Heart left ventricle (tissue), 16 donors: ENCODE measurements around the gene MFAP1. TPM values are rescaled to one million over a fixed set of nuclear protein-coding genes. Genes with fewer than 3 reads are reported as not detected.
A peak's percentile ranks its signal among the peaks of the same experiment; 100 is the strongest.

Experiments used
- ATAC-seq, 4 donors: fragments of 200-7000 bp; cut with Tn5 transposase; one replicate each; pipeline ENCODE4 v1.9.1; 2020 to 2022; ENCODE audit warnings: moderate library complexity in 4 of 4, mild to moderate bottlenecking in 3 of 4, moderate number of reproducible peaks in 1 of 4
- DNase-seq, 5 donors: peaks; one replicate each; pipeline ENCODE4 v3.0.0-alpha.2; 2020
- H3K27ac ChIP-seq, 12 donors: fragments of 200-600 bp; sonication (generic) in 4 of 12; one replicate each; pipeline versions ENCODE4 v1.5.0 to v1.8.0; 2016 to 2022; ENCODE audit warnings: mild to moderate bottlenecking in 2 of 12
- H3K27me3 ChIP-seq, 9 donors: fragments of 200-600 bp; sonication (generic) in 2 of 9; one replicate each; pipeline versions ENCODE4 v1.5.1 to v1.8.0; 2016 to 2022; ENCODE audit warnings: mild to moderate bottlenecking in 3 of 9
- H3K36me3 ChIP-seq, 9 donors: fragments of 200-600 bp; sonication (generic) in 2 of 9; one replicate each; pipeline versions ENCODE4 v1.5.0 to v1.8.0; 2018 to 2022; ENCODE audit warnings: mild to moderate bottlenecking in 2 of 9
- H3K4me1 ChIP-seq, 12 donors: fragments of 200-600 bp; sonication (generic) in 4 of 12; one replicate each; pipeline versions ENCODE4 v1.5.0 to v1.8.0; 2016 to 2022; ENCODE audit warnings: mild to moderate bottlenecking in 3 of 12
- H3K4me3 ChIP-seq, 12 donors: fragments of 200-600 bp; sonication (generic) in 4 of 12; one replicate each; pipeline versions ENCODE4 v1.5.0 to v1.8.0; 2017 to 2022; ENCODE audit warnings: mild to moderate bottlenecking in 9 of 12, moderate library complexity in 4 of 12
- H3K9me3 ChIP-seq, 12 donors: fragments of 200-600 bp; sonication (generic) in 4 of 12; one replicate each; pipeline versions ENCODE4 v1.5.0 to v1.8.0; 2016 to 2022; ENCODE audit warnings: mild to moderate bottlenecking in 1 of 12
- POLR2A ChIP-seq, 2 donors: fragments of 450-650 bp; IDR thresholded peaks; one replicate each; pipeline ENCODE4 v1.6.1; 2017; ENCODE audit warnings: antibody characterized with exemption in 2 of 2, mild to moderate bottlenecking in 2 of 2, moderate library complexity in 2 of 2
- WGBS, 4 donors: extraction: QIAGEN DNeasy Blood & Tissue Kit in 2 of 4; methylation state at CpG; one replicate each; pipeline versions ENCODE4 v1.1.5 to v1.1.7; 2013 to 2018; 5-methylcytosine and 5-hydroxymethylcytosine counted together
- intact Hi-C, 10 donors: fragments of 100-400 bp; cut with DNase I; formaldehyde crosslinking; loops; one replicate each; pipeline versions ENCODE4 v1.11.1 to v1.14.2; 2022
- polyA plus RNA-seq, 2 donors: library from polyadenylated mRNA; stranded (reverse); fragments of 200-250 nt; gene quantifications; one replicate each; pipeline ENCODE4 v1.2.3, GENCODE V29; 2013
- total RNA-seq, 9 donors: library from RNA; depleted of rRNA in 2 of 9; stranded (reverse); fragments of >200 nt in 2 of 9; fragmentation: NEBNext Ultra II Directional in 3 of 9; extraction: Animal tissue kit (Norgen Biotek cat#: 25700) in 3 of 9; gene quantifications; one replicate each; pipeline versions ENCODE4 v1.1.0 to v1.2.4, GENCODE V29; 2016 to 2023
- TF ChIP-seq, protein P1 (sequence below), 12 donors: fragments of 200-600 bp; sonication (generic) in 4 of 12; IDR thresholded peaks; one replicate each; pipeline versions ENCODE4 v1.5.0 to v1.8.0; 2018 to 2022; ENCODE audit warnings: antibody characterized with exemption in 12 of 12, mild to moderate bottlenecking in 5 of 12
- donor health status: ischemic (EF 13 %, LVEDD 7.1; RV severe dilation, severe dysfunction).
- donor health status: healthy with polysubstance abuse.
- donor health status: DM: no; HTN: yes; CAD: no.
- donor health status: DM: no; HTN: no; CAD: no.
- donor health status: ischemic (EF 25% LVEDD 6.9; RV normal size, moderate dysfunction).
- donor health status: ischemic (EF 25% LVEDD 5.7; RV mildly dilated, moderate dysfunction).
- donor health status: healthy.
- donor health status: DM: yes; HTN: yes; CAD: no.
- donor health status: ischemic (EF 35%, LVEDD 5.7; RV mildly dilated, moderate dysfunction).
- donor health status: nonischemic (EF 11% LVEDD 7.7; RV severe dilation, severe dysfunction).
- donor health status: DM: yes; HTN: yes; CAD: no.
- donor health status: PGD.
- donor health status: ischemic (EF 29% LVEDD 5.4; RV normal size, mild dysfunction).
- donor health status: nonischemic (EF 23%, LVEDD 6.1; RV moderate dilation, normal function).

Gene MFAP1
- total and polyA plus RNA-seq, 11 donors = 13.2 to 35.5 (median 20.2) TPM

DNA sequence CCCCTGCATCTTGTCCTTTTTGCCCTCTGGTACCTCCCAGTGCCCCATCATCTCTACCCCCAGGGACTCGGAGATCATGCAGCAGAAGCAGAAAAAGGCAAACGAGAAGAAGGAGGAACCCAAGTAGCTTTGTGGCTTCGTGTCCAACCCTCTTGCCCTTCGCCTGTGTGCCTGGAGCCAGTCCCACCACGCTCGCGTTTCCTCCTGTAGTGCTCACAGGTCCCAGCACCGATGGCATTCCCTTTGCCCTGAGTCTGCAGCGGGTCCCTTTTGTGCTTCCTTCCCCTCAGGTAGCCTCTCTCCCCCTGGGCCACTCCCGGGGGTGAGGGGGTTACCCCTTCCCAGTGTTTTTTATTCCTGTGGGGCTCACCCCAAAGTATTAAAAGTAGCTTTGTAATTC, 30.8 kb downstream of the MFAP1 start:
- Histone ChIP-seq H3K4me1 (peaks cover 4 to 61% (median 45%) of the 10 kb centered on the region in 12 donors), H3K36me3 (peaks cover 0 to 55% (median 46%) of the 10 kb centered on the region in 9 donors), H3K9me3 (no peaks in the 10 kb centered on the region), H3K27me3 (no peaks in the 10 kb centered on the region), H3K4me3 (peak overlapping the region; percentile 60 to 100 (median 85)), H3K27ac (peak overlapping the region in 11 of 12 donors; percentile 92 to 100 (median 97))
- no peak for TF ChIP-seq POLR2A (IDR thresholded peaks at IDR 0.05)
- TF ChIP-seq, protein P1, sequence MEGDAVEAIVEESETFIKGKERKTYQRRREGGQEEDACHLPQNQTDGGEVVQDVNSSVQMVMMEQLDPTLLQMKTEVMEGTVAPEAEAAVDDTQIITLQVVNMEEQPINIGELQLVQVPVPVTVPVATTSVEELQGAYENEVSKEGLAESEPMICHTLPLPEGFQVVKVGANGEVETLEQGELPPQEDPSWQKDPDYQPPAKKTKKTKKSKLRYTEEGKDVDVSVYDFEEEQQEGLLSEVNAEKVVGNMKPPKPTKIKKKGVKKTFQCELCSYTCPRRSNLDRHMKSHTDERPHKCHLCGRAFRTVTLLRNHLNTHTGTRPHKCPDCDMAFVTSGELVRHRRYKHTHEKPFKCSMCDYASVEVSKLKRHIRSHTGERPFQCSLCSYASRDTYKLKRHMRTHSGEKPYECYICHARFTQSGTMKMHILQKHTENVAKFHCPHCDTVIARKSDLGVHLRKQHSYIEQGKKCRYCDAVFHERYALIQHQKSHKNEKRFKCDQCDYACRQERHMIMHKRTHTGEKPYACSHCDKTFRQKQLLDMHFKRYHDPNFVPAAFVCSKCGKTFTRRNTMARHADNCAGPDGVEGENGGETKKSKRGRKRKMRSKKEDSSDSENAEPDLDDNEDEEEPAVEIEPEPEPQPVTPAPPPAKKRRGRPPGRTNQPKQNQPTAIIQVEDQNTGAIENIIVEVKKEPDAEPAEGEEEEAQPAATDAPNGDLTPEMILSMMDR (IDR thresholded peaks at IDR 0.05) = no peak
- no peak for DNase-seq
- 73 to 80% (median 77%) methylated on average over 10 of the region's 10 CpGs for WGBS, 4 donors
- intact Hi-C loops = loop anchor here in 1 of 10 donors (5.0 kb wide), 1 partner anchor 634 kb away; the partner anchor contains the start of gene CTDSPL2
- ATAC-seq = no peak

DNA sequence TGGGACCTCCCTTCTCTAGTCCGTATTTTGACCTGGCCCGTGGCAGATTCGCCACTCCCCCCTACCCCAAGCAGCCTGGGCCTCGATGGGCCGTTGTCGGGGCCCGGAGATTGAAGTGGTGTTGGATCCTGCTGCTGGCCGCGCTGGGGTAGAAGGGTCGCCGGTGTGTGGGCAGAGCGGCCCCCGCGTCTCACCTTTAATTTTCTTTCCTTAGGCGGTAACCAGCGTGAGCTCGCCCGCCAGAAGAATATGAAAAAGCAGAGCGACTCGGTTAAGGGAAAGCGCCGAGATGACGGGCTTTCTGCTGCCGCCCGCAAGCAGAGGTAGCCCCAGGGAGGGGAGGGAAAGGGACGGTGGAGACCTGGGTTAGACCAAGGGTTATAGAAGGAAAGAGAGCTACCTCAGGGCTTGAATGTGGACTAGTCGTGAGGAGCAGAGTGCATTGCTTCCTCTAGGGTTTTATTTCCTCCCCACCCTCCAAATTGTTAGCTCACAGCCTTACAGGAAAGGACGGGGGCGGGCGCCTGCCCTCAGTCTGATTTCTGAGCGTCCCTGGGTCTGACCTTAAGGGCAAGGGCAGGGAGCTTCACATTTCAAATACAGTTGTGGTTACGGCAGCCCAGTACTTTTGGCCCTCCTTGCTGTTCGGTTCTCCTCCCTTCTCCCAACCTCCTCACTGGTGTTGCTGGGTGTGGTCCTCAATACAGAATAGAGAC, 31.6 kb downstream of the MFAP1 start:
- Histone ChIP-seq H3K9me3 (no peaks in the 10 kb centered on the region), H3K4me1 (peaks cover 4 to 55% (median 41%) of the 10 kb centered on the region in 12 donors), H3K27ac (peak overlapping the region; percentile 84 to 100 (median 96)), H3K4me3 (peak overlapping the region; percentile 60 to 100 (median 85)), H3K27me3 (no peaks in the 10 kb centered on the region), H3K36me3 (peaks cover 0 to 49% (median 42%) of the 10 kb centered on the region in 9 donors)
- 0 to 1% (median 1%) methylated on average over 31 to 33 of the region's 33 CpGs for WGBS, 4 donors
- peak in 3 of 4 donors; percentile 2 to 40 (median 23) for ATAC-seq
- intact Hi-C loops = loop anchor here in 2 of 10 donors (1.0 to 5.0 kb wide), 2 partner anchors 31 to 634 kb away; partner anchors contain the start of genes CTDSPL2 (in 1 of the 2) and MFAP1 (in 1 of the 2)
- DNase-seq = peak in 4 of 5 donors; percentile 44 to 67 (median 62)
- TF ChIP-seq POLR2A (IDR thresholded peaks at IDR 0.05) = no peak
- TF ChIP-seq, protein P1 (IDR thresholded peaks at IDR 0.05) = peak in 1 of 12 donors; percentile 9

- DNase-seq (peak; percentile 100), ATAC-seq (peak; percentile 96 to 98 (median 97))
- peaks cover 4 to 50% (median 36%) of the 10 kb centered on the region in 12 donors for H3K4me1 ChIP-seq
- peaks cover 0 to 41% (median 37%) of the 10 kb centered on the region in 9 donors for H3K36me3 ChIP-seq
- H3K27ac ChIP-seq = peak within 1 kb of the TSS; percentile 86 to 100 (median 96)
- WGBS, 4 donors = 0 to 2% (median 0%) methylated on average over 57 to 66 of the region's 66 CpGs
- H3K4me3 ChIP-seq = peak within 1 kb of the TSS; percentile 60 to 100 (median 85)
- intact Hi-C loops = loop anchor here in 2 of 10 donors (1.0 to 5.0 kb wide), 2 partner anchors 32 to 635 kb away; partner anchors contain the start of genes CTDSPL2 (in 1 of the 2) and MFAP1 (in 1 of the 2)
- peak; percentile 98 for TF ChIP-seq POLR2A (IDR thresholded peaks at IDR 0.05)
- TF ChIP-seq, protein P1 (IDR thresholded peaks at IDR 0.05) = no peak
- H3K27me3 ChIP-seq = no peaks in the 10 kb centered on the region
- H3K9me3 ChIP-seq = no peaks in the 10 kb centered on the region
Observed at GRCh38 chr15:43791993-43792760, 32.3 kb downstream of the MFAP1 start, which contains the start of gene SERF2. Gene SERF2 (plus strand): TSS chr15:43792320. CDS start chr15:43792377, 57 bp downstream.
